Transverse colon (tissue), 4 donors: ENCODE data around the gene BRINP2. TPM values are rescaled to one million over a fixed set of nuclear protein-coding genes. Genes with fewer than 3 reads are reported as not detected.

ENCODE experiments used
- DNase-seq: peaks from one replicate; pipeline ENCODE4 v3.0.0-alpha.2; 2019
- H3K27ac ChIP-seq, 4 donors: fragments of 200-600 bp; sonication (generic); 2 replicates each; pipeline ENCODE4 v1.5.1; 2016 to 2018; ENCODE audit warnings: inconsistent platforms in 4 of 4
- H3K27me3 ChIP-seq: fragments of 200-600 bp; sonication (generic); 2 replicates; pipeline ENCODE4 v1.5.1; 2017; ENCODE audit warnings: inconsistent platforms
- H3K36me3 ChIP-seq, 4 donors: fragments of 200-600 bp; sonication (generic); 2 replicates each; pipeline ENCODE4 v1.5.1; 2017 to 2019; ENCODE audit warnings: inconsistent platforms in 4 of 4
- H3K4me1 ChIP-seq, 4 donors: fragments of 200-600 bp; sonication (generic); 2 replicates each; pipeline ENCODE4 v1.5.1; 2017 to 2020; ENCODE audit warnings: inconsistent platforms in 4 of 4
- H3K4me3 ChIP-seq, 4 donors: fragments of 200-600 bp; sonication (generic); 1 replicate in 1 of 4; 2 replicates in 3 of 4; pipeline versions ENCODE4 v1.5.1 to v1.6.1; 2017 to 2019; ENCODE audit warnings: inconsistent platforms in 4 of 4
- H3K9me3 ChIP-seq, 2 donors: fragments of 200-600 bp; sonication (generic); 2 replicates each; pipeline ENCODE4 v1.5.1; 2017 to 2019; ENCODE audit warnings: inconsistent platforms in 2 of 2
- EP300 ChIP-seq: sonication (generic); formaldehyde crosslinking; IDR thresholded peaks from one replicate; pipeline ENCODE4 v1.6.1; 2017; ENCODE audit warnings: antibody characterized with exemption, low read depth
- POLR2A ChIP-seq: fragments of 450-650 bp; IDR thresholded peaks from one replicate; pipeline ENCODE4 v1.6.1; 2016; ENCODE audit warnings: antibody characterized with exemption, mild to moderate bottlenecking, moderate library complexity
- POLR2AphosphoS5 ChIP-seq, 3 donors: sonication (generic); formaldehyde crosslinking; IDR thresholded peaks; one replicate each; pipeline ENCODE4 v1.6.1; 2016; ENCODE audit warnings: antibody characterized with exemption in 3 of 3
- WGBS, 2 donors: methylation state at CpG; one replicate each; pipeline ENCODE4 v1.1.5; 2018; ENCODE audit warnings: low coverage in 1 of 2; 5-methylcytosine and 5-hydroxymethylcytosine counted together
- in situ Hi-C, 4 donors: fragments of 200-750 bp; cut with MboI; loops; one replicate each; pipeline versions ENCODE4 v1.15.0 to v1.15.1; 2017; ENCODE audit warnings: low sequenced_read_pairs in 3 of 4, low pct_ligation_motif_present in 1 of 4, low pct_unique_long_range_greater_than_20kb in 1 of 4
- intact Hi-C: fragments of 100-400 bp; cut with DNase I; formaldehyde crosslinking; loops from one replicate; pipeline ENCODE4 v1.15.1; 2023; ENCODE audit warnings: low total_unique reads
- total RNA-seq, 4 donors: library from RNA; depleted of rRNA; stranded (reverse); fragments of >200 nt; gene quantifications; one replicate each; pipeline ENCODE4 v1.1.0, GENCODE V29; 2016
- TF ChIP-seq, protein P1 (sequence below), 5 experiments: fragments of 200-600 bp in 3 of 5; fragments of 450-650 bp in 2 of 5; sonication (generic) in 3 of 5; IDR thresholded peaks; 1 replicate in 2 of 5; 2 replicates in 3 of 5; pipeline ENCODE4 v1.5.1; 2016 to 2017; ENCODE audit warnings: antibody characterized with exemption in 5 of 5, inconsistent platforms in 3 of 5, mild to moderate bottlenecking in 2 of 5, moderate library complexity in 1 of 5

BRINP2 gene
- total RNA-seq, 4 donors from 2014 or later = not detected

GRCh38 chr1:177126267-177126666, 44.5 kb upstream of the BRINP2 start:
- 57 to 69% methylated on average over 2 to 3 of the region's 3 CpGs for WGBS, 2 donors
- H3K9me3 ChIP-seq = no peaks in the 10 kb centered on the region
- H3K27ac ChIP-seq = no peak overlapping the region
- intact Hi-C loops (no loop called here), in situ Hi-C loops (no loop called here)
- no peak for DNase-seq
- no peaks in the 10 kb centered on the region for H3K27me3 ChIP-seq
- TF ChIP-seq POLR2AphosphoS5 (IDR thresholded peaks at IDR 0.05) = no peak
- no peak for TF ChIP-seq EP300
- no peak for TF ChIP-seq POLR2A
- TF ChIP-seq, protein P1, sequence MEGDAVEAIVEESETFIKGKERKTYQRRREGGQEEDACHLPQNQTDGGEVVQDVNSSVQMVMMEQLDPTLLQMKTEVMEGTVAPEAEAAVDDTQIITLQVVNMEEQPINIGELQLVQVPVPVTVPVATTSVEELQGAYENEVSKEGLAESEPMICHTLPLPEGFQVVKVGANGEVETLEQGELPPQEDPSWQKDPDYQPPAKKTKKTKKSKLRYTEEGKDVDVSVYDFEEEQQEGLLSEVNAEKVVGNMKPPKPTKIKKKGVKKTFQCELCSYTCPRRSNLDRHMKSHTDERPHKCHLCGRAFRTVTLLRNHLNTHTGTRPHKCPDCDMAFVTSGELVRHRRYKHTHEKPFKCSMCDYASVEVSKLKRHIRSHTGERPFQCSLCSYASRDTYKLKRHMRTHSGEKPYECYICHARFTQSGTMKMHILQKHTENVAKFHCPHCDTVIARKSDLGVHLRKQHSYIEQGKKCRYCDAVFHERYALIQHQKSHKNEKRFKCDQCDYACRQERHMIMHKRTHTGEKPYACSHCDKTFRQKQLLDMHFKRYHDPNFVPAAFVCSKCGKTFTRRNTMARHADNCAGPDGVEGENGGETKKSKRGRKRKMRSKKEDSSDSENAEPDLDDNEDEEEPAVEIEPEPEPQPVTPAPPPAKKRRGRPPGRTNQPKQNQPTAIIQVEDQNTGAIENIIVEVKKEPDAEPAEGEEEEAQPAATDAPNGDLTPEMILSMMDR (IDR thresholded peaks at IDR 0.05) = no peak
- no peaks in the 10 kb centered on the region for H3K4me1 ChIP-seq
- H3K36me3 ChIP-seq = no peaks in the 10 kb centered on the region
- H3K4me3 ChIP-seq = no peak overlapping the region

DNA sequence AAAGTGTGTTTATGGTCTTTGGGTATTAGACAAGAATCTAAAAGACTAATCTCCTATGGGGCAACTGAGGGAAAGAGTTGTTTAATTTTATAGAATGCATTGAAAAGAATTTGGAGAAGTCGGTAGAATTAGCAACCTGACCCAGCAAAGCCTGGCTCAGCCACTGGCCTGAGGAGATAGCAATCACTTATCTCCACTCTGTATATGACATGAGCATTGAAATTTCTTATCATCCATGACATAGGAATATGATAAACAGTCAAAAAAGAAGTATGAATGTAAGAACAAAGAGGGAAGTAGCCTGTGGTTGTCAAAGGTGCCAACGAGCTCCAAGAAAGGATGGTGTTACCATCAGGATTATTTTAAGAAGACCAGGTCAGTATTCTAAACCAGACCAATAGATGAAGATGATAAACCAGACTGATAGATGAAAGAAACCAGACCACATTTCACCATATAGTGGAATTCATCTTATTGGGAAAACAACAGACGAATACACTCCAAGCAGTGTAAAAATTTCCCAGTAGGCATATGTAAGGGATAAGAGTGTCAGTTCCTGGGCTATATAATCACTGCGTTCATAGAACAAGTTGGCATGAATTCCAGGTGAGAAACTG, 42.0 kb upstream of the BRINP2 start:
- 71 to 72% methylated on average over 4 of the region's 4 CpGs for WGBS, 2 donors

DNA sequence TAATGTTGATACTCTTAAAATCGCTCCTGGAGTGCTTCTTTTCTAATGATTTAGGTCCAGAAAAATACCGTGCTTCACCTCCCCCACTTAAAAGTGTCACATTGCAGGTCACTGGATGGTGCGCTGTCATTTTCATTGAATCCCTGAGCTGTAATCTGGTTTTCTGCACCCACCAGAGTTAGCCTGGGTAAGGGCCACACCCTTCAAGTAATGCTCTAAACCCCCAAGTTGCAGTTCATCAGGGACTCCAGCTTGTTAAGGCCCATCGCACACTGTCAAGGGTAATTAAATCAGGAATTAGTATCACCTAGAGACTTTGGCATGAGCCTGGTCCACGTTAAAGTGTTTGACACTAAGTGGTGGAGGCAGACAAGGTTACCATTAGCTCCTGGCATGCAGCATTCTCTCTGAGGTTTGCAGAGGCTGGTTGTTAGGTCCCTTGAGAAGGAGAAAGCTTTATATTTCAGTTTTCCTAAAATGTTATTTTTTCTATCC, 40.3 kb upstream of the BRINP2 start:
- Histone ChIP-seq H3K4me1 (no peaks in the 10 kb centered on the region), H3K9me3 (no peaks in the 10 kb centered on the region), H3K27ac (no peak overlapping the region), H3K36me3 (no peaks in the 10 kb centered on the region), H3K27me3 (no peaks in the 10 kb centered on the region), H3K4me3 (no peak overlapping the region)
- TF ChIP-seq POLR2AphosphoS5 (IDR thresholded peaks at IDR 0.05) = no peak
- TF ChIP-seq POLR2A = no peak
- in situ Hi-C loops (no loop called here), intact Hi-C loops (no loop called here)
- WGBS, 2 donors = 65% methylated on average over 5 of the region's 5 CpGs; no CpG with 5 or more reads in 1 of the 2 donors
- no peak for DNase-seq

More for the DNA sequence above, 42.0 kb upstream of the BRINP2 start:
- H3K27me3 ChIP-seq = no peaks in the 10 kb centered on the region
- no peak for DNase-seq
- H3K36me3 ChIP-seq = no peaks in the 10 kb centered on the region
- no peak overlapping the region for H3K4me3 ChIP-seq
- no peaks in the 10 kb centered on the region for H3K9me3 ChIP-seq
- in situ Hi-C loops (no loop called here), intact Hi-C loops (no loop called here)
- H3K27ac ChIP-seq = no peak overlapping the region
- TF ChIP-seq, protein P1 (IDR thresholded peaks at IDR 0.05) = no peak
- TF ChIP-seq POLR2AphosphoS5 (IDR thresholded peaks at IDR 0.05) = no peak
- TF ChIP-seq POLR2A = no peak
- TF ChIP-seq EP300 = no peak
- H3K4me1 ChIP-seq = no peaks in the 10 kb centered on the region

DNA sequence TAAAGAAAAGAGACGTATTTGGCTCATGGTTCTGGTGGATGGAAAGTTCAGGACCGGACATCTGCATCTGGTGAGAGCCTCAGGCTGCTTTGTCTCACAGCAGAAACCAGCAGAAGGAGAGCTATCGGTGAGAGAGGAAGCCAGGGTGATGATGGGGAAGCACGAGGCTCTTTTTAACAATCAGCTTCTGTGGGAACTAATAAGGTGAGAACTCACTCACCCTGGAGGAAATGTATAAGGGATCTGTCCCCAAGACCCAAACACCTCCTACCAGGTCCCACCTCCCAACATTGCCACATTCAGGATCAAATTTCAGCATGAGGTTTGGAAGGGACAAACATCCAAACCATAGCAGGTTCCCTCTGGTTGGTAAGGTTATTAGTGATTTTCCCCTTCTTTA, 39.0 kb upstream of the BRINP2 start:
- H3K27me3 ChIP-seq = no peaks in the 10 kb centered on the region
- in situ Hi-C loops (no loop called here), intact Hi-C loops (no loop called here)
- H3K27ac ChIP-seq = no peak overlapping the region
- no peak overlapping the region for H3K4me3 ChIP-seq
- DNase-seq = no peak
- no peaks in the 10 kb centered on the region for H3K36me3 ChIP-seq
- H3K4me1 ChIP-seq = no peaks in the 10 kb centered on the region
- WGBS, 2 donors = 39 to 65% methylated on average over 4 of the region's 4 CpGs
- TF ChIP-seq POLR2A = no peak
- no peak for TF ChIP-seq POLR2AphosphoS5 (IDR thresholded peaks at IDR 0.05)
- no peak for TF ChIP-seq EP300
- TF ChIP-seq, protein P1 (IDR thresholded peaks at IDR 0.05) = no peak
- no peaks in the 10 kb centered on the region for H3K9me3 ChIP-seq

- intact Hi-C loops = no loop called here
- in situ Hi-C loops = no loop called here
- H3K9me3 ChIP-seq = no peaks in the 10 kb centered on the region
- no peaks in the 10 kb centered on the region for H3K4me1 ChIP-seq
- H3K36me3 ChIP-seq = no peaks in the 10 kb centered on the region
- no peak overlapping the region for H3K27ac ChIP-seq
- TF ChIP-seq POLR2AphosphoS5 (IDR thresholded peaks at IDR 0.05) (no peak), POLR2A (no peak), EP300 (no peak)
- TF ChIP-seq, protein P1 (IDR thresholded peaks at IDR 0.05) = no peak
- no peak for DNase-seq
- H3K4me3 ChIP-seq = no peak overlapping the region
- 38 to 79% methylated on average over 1 to 2 of the region's 2 CpGs for WGBS, 2 donors
- no peaks in the 10 kb centered on the region for H3K27me3 ChIP-seq
Observed at GRCh38 chr1:177132141-177132540, 38.6 kb upstream of the BRINP2 start.
